Hematopoietic multipotent progenitor cell treated with erythropoietin and hydrocortisone succinate and interleukin-3 and kit ligand, for 6 days (in vitro differentiated cells): Measurements from ENCODE around the gene NUDT8.
A peak's percentile ranks its signal among the peaks of the same experiment; 100 is the strongest.

Experiments
- DNase-seq: peaks from one replicate; pipeline ENCODE4 v3.0.0-alpha.2; 2015

Gene NUDT8

GRCh38 chr11:67585911-67586310 is 43.8 kb downstream of the NUDT8 start:
- DNase-seq: no peak

- no peak for DNase-seq
These were observed 44.6 kb downstream of the NUDT8 start for GRCh38 chr11:67584881-67585873.

GRCh38 chr11:67584205-67584880 is 45.4 kb downstream of the NUDT8 start:
- peak; percentile 63 for DNase-seq

- peak; percentile 90 for DNase-seq
These were observed 46.2 kb downstream of the NUDT8 start, which contains the start of gene GSTP1 for GRCh38 chr11:67583247-67584204. Gene GSTP1, plus strand, starts transcription at chr11:67583812. Its CDS starts 32 bp downstream, at chr11:67583844.

DNA sequence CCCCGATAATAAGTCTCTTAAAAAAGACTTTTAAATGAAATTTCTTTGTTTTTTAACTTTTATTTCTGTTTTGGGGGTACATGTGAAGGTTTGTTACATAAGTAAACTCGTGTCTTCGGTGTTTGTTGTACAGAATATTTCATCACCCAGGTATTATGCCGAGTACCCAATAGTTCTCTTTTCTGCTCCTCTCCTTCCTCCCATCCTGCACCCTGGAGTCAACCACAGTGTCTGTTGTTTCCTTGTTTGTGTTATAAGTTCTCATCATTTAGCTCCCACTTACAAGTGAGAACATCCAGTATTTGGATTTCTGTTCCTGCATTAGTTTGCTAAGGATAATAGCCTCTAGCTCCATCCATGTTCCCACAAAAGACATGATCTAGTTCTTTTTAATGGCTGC is 47.7 kb downstream of the NUDT8 start:
- no peak for DNase-seq

GRCh38 chr11:67581469-67581868 is 48.3 kb downstream of the NUDT8 start:
- no peak for DNase-seq

- DNase-seq: no peak
These were observed 51.8 kb downstream of the NUDT8 start for GRCh38 chr11:67577951-67578350.
